ENCODE data around the gene LOXL4. TPM values are rescaled to one million over a fixed set of nuclear protein-coding genes. Genes with fewer than 3 reads are reported as not detected.

LOXL4 gene
- total RNA-seq, 1 donor from 2014 or later: 1.8 TPM

- no peaks in the 10 kb centered on the region for H3K36me3 Mint-ChIP-seq (ENCODE audit: low read depth, unreplicated experiment)
- H3K27me3 Mint-ChIP-seq (ENCODE audit: unreplicated experiment): peaks cover 7% of the 10 kb centered on the region
- DNase-seq (ENCODE audit: low spot score): no peak
- TF ChIP-seq, protein P1, sequence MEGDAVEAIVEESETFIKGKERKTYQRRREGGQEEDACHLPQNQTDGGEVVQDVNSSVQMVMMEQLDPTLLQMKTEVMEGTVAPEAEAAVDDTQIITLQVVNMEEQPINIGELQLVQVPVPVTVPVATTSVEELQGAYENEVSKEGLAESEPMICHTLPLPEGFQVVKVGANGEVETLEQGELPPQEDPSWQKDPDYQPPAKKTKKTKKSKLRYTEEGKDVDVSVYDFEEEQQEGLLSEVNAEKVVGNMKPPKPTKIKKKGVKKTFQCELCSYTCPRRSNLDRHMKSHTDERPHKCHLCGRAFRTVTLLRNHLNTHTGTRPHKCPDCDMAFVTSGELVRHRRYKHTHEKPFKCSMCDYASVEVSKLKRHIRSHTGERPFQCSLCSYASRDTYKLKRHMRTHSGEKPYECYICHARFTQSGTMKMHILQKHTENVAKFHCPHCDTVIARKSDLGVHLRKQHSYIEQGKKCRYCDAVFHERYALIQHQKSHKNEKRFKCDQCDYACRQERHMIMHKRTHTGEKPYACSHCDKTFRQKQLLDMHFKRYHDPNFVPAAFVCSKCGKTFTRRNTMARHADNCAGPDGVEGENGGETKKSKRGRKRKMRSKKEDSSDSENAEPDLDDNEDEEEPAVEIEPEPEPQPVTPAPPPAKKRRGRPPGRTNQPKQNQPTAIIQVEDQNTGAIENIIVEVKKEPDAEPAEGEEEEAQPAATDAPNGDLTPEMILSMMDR (IDR thresholded peaks at IDR 0.05; ENCODE audit: unreplicated experiment): no peak
- H3K9me3 Mint-ChIP-seq (ENCODE audit: unreplicated experiment): no peaks in the 10 kb centered on the region
- H3K4me1 Mint-ChIP-seq (ENCODE audit: unreplicated experiment): peaks cover 8% of the 10 kb centered on the region
- H3K4me3 Mint-ChIP-seq (ENCODE audit: unreplicated experiment): no peak overlapping the region
- no peak overlapping the region for H3K27ac Mint-ChIP-seq (ENCODE audit: unreplicated experiment)
Measured at GRCh38 chr10:98295401-98295811, 27.4 kb upstream of the LOXL4 start.

DNA sequence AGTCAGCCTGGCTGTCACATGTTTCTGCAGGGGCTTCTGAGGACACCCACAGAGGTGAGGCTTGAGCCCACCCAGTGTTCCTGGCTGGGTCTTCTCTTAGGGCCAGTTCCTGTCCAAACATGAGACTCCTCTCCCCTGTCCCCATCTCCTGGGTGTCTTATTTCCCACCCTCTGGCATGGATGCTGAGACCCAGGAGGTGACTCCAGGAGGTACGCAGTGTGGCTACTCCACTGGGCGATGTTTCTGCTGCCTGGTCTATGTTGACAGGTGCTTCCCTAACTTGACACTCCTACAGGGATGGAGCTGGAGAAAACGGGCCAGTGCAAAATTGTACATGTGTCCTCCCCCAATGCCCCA is 26.3 kb upstream of the LOXL4 start:
- TF ChIP-seq, protein P1 (IDR thresholded peaks at IDR 0.05; ENCODE audit: unreplicated experiment): no peak
- H3K27ac Mint-ChIP-seq (ENCODE audit: unreplicated experiment): no peak overlapping the region
- no peaks in the 10 kb centered on the region for H3K9me3 Mint-ChIP-seq (ENCODE audit: unreplicated experiment)
- H3K36me3 Mint-ChIP-seq (ENCODE audit: low read depth, unreplicated experiment): no peaks in the 10 kb centered on the region
- DNase-seq (ENCODE audit: low spot score): no peak
- H3K4me1 Mint-ChIP-seq (ENCODE audit: unreplicated experiment): peaks cover 8% of the 10 kb centered on the region
- H3K27me3 Mint-ChIP-seq (ENCODE audit: unreplicated experiment): peaks cover 7% of the 10 kb centered on the region
- H3K4me3 Mint-ChIP-seq (ENCODE audit: unreplicated experiment): no peak overlapping the region

DNA sequence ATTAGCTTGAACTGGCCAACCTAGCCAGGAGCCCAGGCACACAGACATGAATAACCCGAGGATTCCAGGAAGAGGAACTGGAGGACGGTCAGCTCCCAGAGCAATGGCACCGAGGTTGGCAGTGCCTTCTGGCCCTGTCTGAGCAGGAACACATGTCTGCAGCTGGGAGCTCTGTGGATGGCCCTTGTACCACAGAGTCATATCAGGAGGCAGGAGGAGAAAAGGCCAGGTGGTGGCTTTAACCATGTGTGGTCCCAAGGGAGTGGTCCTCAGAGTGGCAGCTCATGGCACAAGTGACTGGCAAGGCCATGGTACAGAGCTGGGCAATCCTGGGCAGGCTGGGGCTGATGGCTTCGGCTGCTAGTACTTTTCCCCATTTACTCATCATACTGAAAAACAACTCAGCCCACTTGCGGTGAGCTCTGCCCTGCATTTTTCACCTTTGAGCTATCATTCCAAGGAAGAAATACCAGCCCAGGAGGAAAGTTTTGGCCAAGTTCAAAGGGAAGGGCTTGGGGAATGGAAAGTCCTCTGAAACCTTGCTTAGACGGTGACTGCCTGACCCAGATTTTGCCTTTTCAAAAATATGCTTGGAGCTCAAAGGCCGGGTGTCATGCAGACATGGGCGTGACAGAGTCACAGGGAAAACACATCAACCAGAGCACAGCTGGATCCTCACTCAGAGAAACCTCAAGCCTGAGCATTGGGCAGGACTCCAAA is 25.7 kb upstream of the LOXL4 start:
- H3K27ac Mint-ChIP-seq (ENCODE audit: unreplicated experiment): no peak overlapping the region

DNA sequence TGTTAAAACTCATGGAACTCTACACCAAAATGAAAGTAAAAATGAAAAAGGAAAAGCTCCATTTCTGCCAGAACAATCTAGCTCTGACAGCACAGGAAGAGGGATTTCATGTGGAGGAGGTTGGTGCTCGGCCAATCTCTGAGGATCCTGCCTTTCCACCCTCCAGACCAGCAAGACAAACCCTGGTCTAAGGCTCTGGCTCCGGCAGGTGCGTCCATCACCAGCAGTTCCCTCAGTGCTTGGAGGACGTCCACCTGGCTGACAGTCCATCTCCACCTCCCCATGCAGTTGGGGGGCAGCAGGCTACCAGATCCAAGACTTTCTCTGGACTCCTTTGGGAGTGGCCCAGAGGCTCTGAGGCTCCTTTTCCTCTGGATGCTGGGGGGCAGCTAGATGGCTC is 25.0 kb upstream of the LOXL4 start:
- no peaks in the 10 kb centered on the region for H3K36me3 Mint-ChIP-seq (ENCODE audit: low read depth, unreplicated experiment)
- H3K27ac Mint-ChIP-seq (ENCODE audit: unreplicated experiment): no peak overlapping the region
- peaks cover 7% of the 10 kb centered on the region for H3K27me3 Mint-ChIP-seq (ENCODE audit: unreplicated experiment)
- no peak overlapping the region for H3K4me3 Mint-ChIP-seq (ENCODE audit: unreplicated experiment)
- DNase-seq (ENCODE audit: low spot score): no peak
- H3K4me1 Mint-ChIP-seq (ENCODE audit: unreplicated experiment): peaks cover 8% of the 10 kb centered on the region
- TF ChIP-seq, protein P1 (IDR thresholded peaks at IDR 0.05; ENCODE audit: unreplicated experiment): no peak
- no peaks in the 10 kb centered on the region for H3K9me3 Mint-ChIP-seq (ENCODE audit: unreplicated experiment)

More for the DNA sequence above, 25.7 kb upstream of the LOXL4 start:
- peaks cover 8% of the 10 kb centered on the region for H3K4me1 Mint-ChIP-seq (ENCODE audit: unreplicated experiment)
- no peaks in the 10 kb centered on the region for H3K9me3 Mint-ChIP-seq (ENCODE audit: unreplicated experiment)
- peaks cover 7% of the 10 kb centered on the region for H3K27me3 Mint-ChIP-seq (ENCODE audit: unreplicated experiment)
- no peaks in the 10 kb centered on the region for H3K36me3 Mint-ChIP-seq (ENCODE audit: low read depth, unreplicated experiment)
- no peak overlapping the region for H3K4me3 Mint-ChIP-seq (ENCODE audit: unreplicated experiment)
- TF ChIP-seq, protein P1 (IDR thresholded peaks at IDR 0.05; ENCODE audit: unreplicated experiment): no peak
- no peak for DNase-seq (ENCODE audit: low spot score)

DNA sequence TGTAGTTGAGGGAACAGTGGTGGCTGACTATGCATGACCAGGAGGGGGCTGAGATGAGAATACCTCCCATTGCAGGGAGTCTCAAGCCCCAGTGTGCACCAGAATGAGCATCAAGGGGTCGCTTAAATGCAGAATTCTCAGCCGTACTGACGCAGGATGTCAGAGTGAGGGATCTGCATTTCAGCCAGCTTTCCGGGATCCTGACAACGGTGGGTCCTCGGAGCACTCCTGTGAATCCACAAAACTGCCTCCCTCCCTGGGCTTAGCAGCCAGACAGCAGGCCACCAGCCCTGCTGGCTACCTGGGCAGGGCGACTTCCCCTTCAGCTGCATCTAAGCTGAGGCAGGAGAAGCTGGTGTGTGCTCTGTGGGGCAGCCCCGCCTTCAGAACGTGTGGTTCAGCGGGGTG is 21.8 kb upstream of the LOXL4 start:
- Mint-ChIP-seq H3K4me3 (ENCODE audit: unreplicated experiment) (no peak overlapping the region), H3K36me3 (ENCODE audit: low read depth, unreplicated experiment) (no peaks in the 10 kb centered on the region), H3K27me3 (ENCODE audit: unreplicated experiment) (peaks cover 5% of the 10 kb centered on the region), H3K27ac (ENCODE audit: unreplicated experiment) (no peak overlapping the region), H3K9me3 (ENCODE audit: unreplicated experiment) (no peaks in the 10 kb centered on the region), H3K4me1 (ENCODE audit: unreplicated experiment) (peaks cover 4% of the 10 kb centered on the region)
- DNase-seq (ENCODE audit: low spot score): no peak
- TF ChIP-seq, protein P1 (IDR thresholded peaks at IDR 0.05; ENCODE audit: unreplicated experiment): no peak

Data from endothelial cell (in vitro differentiated cells).